ENCODE results near the gene RNU6-1.

DNA sequence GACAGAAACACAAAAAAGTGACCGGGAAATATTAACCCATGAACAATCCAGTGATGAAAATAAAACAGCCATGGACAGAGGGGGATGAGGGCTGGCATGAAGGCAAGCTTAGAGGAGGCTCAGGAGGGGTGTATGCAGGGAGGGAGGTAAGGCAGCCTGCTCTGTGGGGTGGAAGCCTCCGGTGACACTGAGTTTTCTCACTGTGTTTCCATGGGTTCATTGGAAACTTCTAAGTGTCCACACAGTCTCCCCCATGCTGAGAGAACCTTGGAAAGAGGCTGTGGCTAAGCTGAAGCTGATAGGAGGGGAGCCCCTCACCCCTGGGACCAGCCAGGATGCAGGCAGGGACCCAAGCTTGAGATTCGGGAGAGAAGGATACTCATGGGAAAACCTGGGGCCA is 21.4 kb downstream of the RNU6-1 start:
- no peak for TF ChIP-seq CTCF (IDR thresholded peaks at IDR 0.05)
- no peak for TF ChIP-seq EZH2 (IDR thresholded peaks at IDR 0.05; ENCODE audit: borderline replicate concordance, insufficient read depth, low read depth, low read length, poor library complexity, severe bottlenecking)

All from B cell (primary cell).